ENCODE measurements around the gene TMEM132A. TPM values are rescaled to one million over a fixed set of nuclear protein-coding genes. Genes with fewer than 3 reads are reported as not detected.
A peak's percentile ranks its signal among the peaks of the same experiment; 100 is the strongest.

The TMEM132A gene
- total RNA-seq, 1 experiment from 2014 or later: 140 TPM

DNA sequence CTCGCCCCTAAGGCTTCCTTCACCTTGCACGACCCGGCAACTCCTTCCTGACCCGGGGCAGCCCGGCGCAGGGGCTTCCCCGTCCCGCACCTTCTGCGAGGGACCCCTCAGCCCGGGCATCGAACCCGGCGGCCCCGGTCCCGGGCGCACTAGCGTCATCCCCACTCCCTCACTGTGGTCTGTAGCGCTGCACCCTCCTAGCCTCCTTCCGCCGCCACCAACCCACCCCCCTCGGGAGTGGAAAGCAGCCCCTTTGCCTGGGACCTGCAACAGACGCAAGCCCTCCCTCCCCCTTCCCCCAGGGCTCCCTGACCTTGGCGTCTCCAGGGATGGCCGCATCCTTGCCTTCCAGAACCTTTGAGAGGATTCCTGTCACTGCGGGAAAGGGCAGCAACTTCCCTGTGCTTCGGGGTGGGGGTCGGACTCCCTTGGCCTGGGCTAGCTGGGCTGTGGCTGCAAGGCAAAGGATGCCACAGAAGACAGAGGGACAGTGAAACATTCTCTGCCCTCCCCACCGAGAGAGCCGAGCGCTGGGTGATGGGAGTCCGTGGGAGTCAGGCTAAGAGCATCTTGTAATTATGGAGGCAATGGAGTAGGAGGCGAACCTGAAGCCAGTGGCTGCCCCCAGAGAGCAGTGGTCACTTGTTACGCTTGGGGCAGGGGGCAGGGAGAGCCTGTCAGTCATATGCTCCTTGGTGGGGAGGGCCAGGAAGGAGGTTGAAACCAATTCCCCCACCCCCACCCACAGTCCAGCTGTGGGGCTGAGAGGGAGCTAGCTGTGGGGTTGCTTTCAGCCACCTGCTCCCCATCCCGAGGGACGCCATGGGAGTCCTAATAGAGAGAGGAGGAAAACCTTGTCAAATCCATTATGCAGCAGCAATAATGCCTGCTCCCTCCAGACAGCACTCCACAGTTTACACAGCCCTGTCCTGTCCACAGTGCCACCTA lies 920 bp downstream of the TMEM132A start:
- no peaks in the 10 kb centered on the region for H3K27me3 ChIP-seq (replicated peaks; ENCODE audit: insufficient read depth, low read depth, low read length, poor library complexity)
- ChIA-PET CTCF (no interaction called here), POLR2A (ENCODE audit: low non-redundant PET) (interaction anchor here (0.5 kb wide), 1 partner anchor 876 kb away, joined by 4 read pairs; no protein-coding TSS in a partner anchor)
- peak overlapping the region; percentile 82 for H3K4me3 ChIP-seq (ENCODE audit: low read depth, low read length, poor library complexity, severe bottlenecking)
- peaks cover 31% of the 10 kb centered on the region for H3K36me3 ChIP-seq (ENCODE audit: insufficient read depth, low read length, poor library complexity, severe bottlenecking)
- peaks cover 20% of the 10 kb centered on the region for H3K4me1 ChIP-seq (ENCODE audit: insufficient read depth, low read length, poor library complexity, severe bottlenecking)
- no peak for TF ChIP-seq EZH2 (IDR thresholded peaks at IDR 0.05; ENCODE audit: borderline replicate concordance, low read depth, low read length, poor library complexity, severe bottlenecking)
- TF ChIP-seq, protein P1, sequence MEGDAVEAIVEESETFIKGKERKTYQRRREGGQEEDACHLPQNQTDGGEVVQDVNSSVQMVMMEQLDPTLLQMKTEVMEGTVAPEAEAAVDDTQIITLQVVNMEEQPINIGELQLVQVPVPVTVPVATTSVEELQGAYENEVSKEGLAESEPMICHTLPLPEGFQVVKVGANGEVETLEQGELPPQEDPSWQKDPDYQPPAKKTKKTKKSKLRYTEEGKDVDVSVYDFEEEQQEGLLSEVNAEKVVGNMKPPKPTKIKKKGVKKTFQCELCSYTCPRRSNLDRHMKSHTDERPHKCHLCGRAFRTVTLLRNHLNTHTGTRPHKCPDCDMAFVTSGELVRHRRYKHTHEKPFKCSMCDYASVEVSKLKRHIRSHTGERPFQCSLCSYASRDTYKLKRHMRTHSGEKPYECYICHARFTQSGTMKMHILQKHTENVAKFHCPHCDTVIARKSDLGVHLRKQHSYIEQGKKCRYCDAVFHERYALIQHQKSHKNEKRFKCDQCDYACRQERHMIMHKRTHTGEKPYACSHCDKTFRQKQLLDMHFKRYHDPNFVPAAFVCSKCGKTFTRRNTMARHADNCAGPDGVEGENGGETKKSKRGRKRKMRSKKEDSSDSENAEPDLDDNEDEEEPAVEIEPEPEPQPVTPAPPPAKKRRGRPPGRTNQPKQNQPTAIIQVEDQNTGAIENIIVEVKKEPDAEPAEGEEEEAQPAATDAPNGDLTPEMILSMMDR (conservative IDR thresholded peaks at IDR 0.05; ENCODE audit: low read depth, low read length): no peak
- BruUV-seq (replicated peaks): no TSS peak
- DNase-seq (ENCODE audit: low spot score): peak; percentile 26
- H3K27ac ChIP-seq (ENCODE audit: low read depth, low read length, poor library complexity, severe bottlenecking): peak overlapping the region; percentile 68
- no peaks in the 10 kb centered on the region for H3K9me3 ChIP-seq (ENCODE audit: low read depth, low read length, poor library complexity, severe bottlenecking)
- intact Hi-C loops (cut with micrococcal nuclease; ENCODE audit: unreplicated experiment): no loop called here

DNA sequence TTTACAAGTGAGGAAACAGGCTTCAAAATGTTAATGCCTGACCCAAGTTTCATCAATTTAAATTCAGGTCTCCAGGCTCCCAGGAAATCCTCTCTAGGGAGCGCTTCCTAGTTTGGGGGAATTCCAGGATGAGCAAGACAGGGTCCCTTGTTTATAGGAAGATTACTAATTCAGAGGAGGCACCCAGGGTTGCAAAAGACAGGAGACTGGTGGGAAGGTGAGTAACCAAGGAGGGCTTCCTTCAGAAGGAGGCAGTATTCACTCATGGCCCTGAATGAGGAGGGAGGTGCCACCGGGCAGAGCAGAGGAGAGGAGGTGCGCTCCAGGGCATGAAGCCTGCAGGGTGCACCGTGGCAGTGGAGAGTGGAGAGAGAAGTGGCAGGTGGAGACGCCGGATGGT lies 1.6 kb downstream of the TMEM132A start:
- peaks cover 27% of the 10 kb centered on the region for H3K36me3 ChIP-seq (ENCODE audit: insufficient read depth, low read length, poor library complexity, severe bottlenecking)
- CTCF ChIA-PET: no interaction called here
- no peak for TF ChIP-seq EZH2 (IDR thresholded peaks at IDR 0.05; ENCODE audit: borderline replicate concordance, low read depth, low read length, poor library complexity, severe bottlenecking)
- TF ChIP-seq, protein P1 (conservative IDR thresholded peaks at IDR 0.05; ENCODE audit: low read depth, low read length): no peak
- H3K4me3 ChIP-seq (ENCODE audit: low read depth, low read length, poor library complexity, severe bottlenecking): peak overlapping the region; percentile 82
- no peak for DNase-seq (ENCODE audit: low spot score)
- POLR2A ChIA-PET (ENCODE audit: low non-redundant PET): interaction anchor here (0.5 kb wide), 1 partner anchor 876 kb away, joined by 4 read pairs; no protein-coding TSS in a partner anchor
- intact Hi-C loops (cut with micrococcal nuclease; ENCODE audit: unreplicated experiment): no loop called here
- no peaks in the 10 kb centered on the region for H3K27me3 ChIP-seq (replicated peaks; ENCODE audit: insufficient read depth, low read depth, low read length, poor library complexity)
- H3K4me1 ChIP-seq (ENCODE audit: insufficient read depth, low read length, poor library complexity, severe bottlenecking): peaks cover 20% of the 10 kb centered on the region
- BruUV-seq (replicated peaks): no TSS peak
- no peak overlapping the region for H3K27ac ChIP-seq (ENCODE audit: low read depth, low read length, poor library complexity, severe bottlenecking)
- no peaks in the 10 kb centered on the region for H3K9me3 ChIP-seq (ENCODE audit: low read depth, low read length, poor library complexity, severe bottlenecking)

DNA sequence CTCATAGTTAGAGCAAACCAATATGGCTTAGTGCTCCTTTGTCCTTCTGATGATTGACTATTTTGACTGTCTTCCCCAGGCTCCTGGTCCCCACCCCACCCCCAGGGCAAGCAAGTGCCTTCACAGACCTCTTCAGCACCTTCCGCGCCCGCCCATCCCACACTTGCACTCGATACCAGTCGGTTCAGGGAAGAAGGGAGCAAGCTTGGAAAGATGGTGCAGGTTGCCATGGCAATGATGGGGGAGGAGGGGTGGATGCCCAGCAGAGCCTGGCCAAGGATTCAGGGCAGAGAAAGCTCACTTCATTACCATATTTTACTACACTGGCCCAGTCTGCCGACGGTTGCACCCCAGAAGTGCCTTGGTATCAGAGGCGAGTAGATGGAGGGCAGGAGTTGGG lies 2.2 kb downstream of the TMEM132A start:
- peaks cover 26% of the 10 kb centered on the region for H3K36me3 ChIP-seq (ENCODE audit: insufficient read depth, low read length, poor library complexity, severe bottlenecking)
- H3K4me1 ChIP-seq (ENCODE audit: insufficient read depth, low read length, poor library complexity, severe bottlenecking): peaks cover 20% of the 10 kb centered on the region
- no TSS peak for BruUV-seq (replicated peaks)
- TF ChIP-seq, protein P1 (conservative IDR thresholded peaks at IDR 0.05; ENCODE audit: low read depth, low read length): no peak
- no peak for TF ChIP-seq EZH2 (IDR thresholded peaks at IDR 0.05; ENCODE audit: borderline replicate concordance, low read depth, low read length, poor library complexity, severe bottlenecking)
- H3K27me3 ChIP-seq (replicated peaks; ENCODE audit: insufficient read depth, low read depth, low read length, poor library complexity): no peaks in the 10 kb centered on the region
- ChIA-PET CTCF (interaction anchor here (0.5 kb wide), 1 partner anchor 8 kb away, joined by 6 read pairs; no protein-coding TSS in a partner anchor), POLR2A (ENCODE audit: low non-redundant PET) (no interaction called here)
- intact Hi-C loops (cut with micrococcal nuclease; ENCODE audit: unreplicated experiment): no loop called here
- no peaks in the 10 kb centered on the region for H3K9me3 ChIP-seq (ENCODE audit: low read depth, low read length, poor library complexity, severe bottlenecking)
- H3K4me3 ChIP-seq (ENCODE audit: low read depth, low read length, poor library complexity, severe bottlenecking): no peak overlapping the region
- DNase-seq (ENCODE audit: low spot score): no peak
- no peak overlapping the region for H3K27ac ChIP-seq (ENCODE audit: low read depth, low read length, poor library complexity, severe bottlenecking)
